NCI-H1436 treated with DMSO at 0.1 percent for 48 hours (cell line): ENCODE measurements around the gene WNT10A.

Experiments
- DNase-seq: peaks from one replicate; lab custom pipeline; 2025; lab: John Stamatoyannopoulos, UW

WNT10A gene

GRCh38 chr2:218857371-218858137, 23.1 kb upstream of the WNT10A start:
- DNase-seq, result no peak

GRCh38 chr2:218858138-218858445, 22.6 kb upstream of the WNT10A start:
- no peak for DNase-seq

GRCh38 chr2:218858671-218859555, 21.7 kb upstream of the WNT10A start:
- DNase-seq, result no peak

GRCh38 chr2:218859556-218859987, 21.1 kb upstream of the WNT10A start, which contains the start of gene WNT6:
Gene WNT6 (plus strand): TSS chr2:218859805. CDS start chr2:218860038, 233 bp downstream.
- DNase-seq, result no peak

- DNase-seq, result no peak
Observed at GRCh38 chr2:218859988-218860831, 20.4 kb upstream of the WNT10A start.

- no peak for DNase-seq
Observed at GRCh38 chr2:218860950-218861381, 19.7 kb upstream of the WNT10A start.

- DNase-seq, result no peak
Observed at GRCh38 chr2:218861645-218862318, 18.9 kb upstream of the WNT10A start.

GRCh38 chr2:218863021-218863520, 17.6 kb upstream of the WNT10A start:
- DNase-seq, result no peak

- no peak for DNase-seq
Observed at GRCh38 chr2:218865396-218865795, 15.3 kb upstream of the WNT10A start.

- DNase-seq, result no peak
Observed at GRCh38 chr2:218865999-218866398, 14.7 kb upstream of the WNT10A start.

- no peak for DNase-seq
Observed at GRCh38 chr2:218867900-218868299, 12.8 kb upstream of the WNT10A start.

GRCh38 chr2:218869064-218869463, 11.6 kb upstream of the WNT10A start:
- DNase-seq, result no peak

GRCh38 chr2:218870984-218871344, 9.7 kb upstream of the WNT10A start:
- DNase-seq, result no peak

- DNase-seq, result no peak
Observed at GRCh38 chr2:218871345-218872302, 9.0 kb upstream of the WNT10A start.

GRCh38 chr2:218872645-218873358, 7.8 kb upstream of the WNT10A start:
- DNase-seq, result no peak

GRCh38 chr2:218873359-218874194, 7.1 kb upstream of the WNT10A start:
- no peak for DNase-seq

- DNase-seq, result no peak
Observed at GRCh38 chr2:218875692-218876246, 4.9 kb upstream of the WNT10A start.

- no peak for DNase-seq
Observed at GRCh38 chr2:218876562-218877219, 4.0 kb upstream of the WNT10A start.
